ENCODE measurements around the gene EIPR1. TPM values are rescaled to one million over a fixed set of nuclear protein-coding genes. Genes with fewer than 3 reads are reported as not detected.

The EIPR1 gene
- total and polyA plus RNA-seq, 2 experiments from 2014 or later, result 17.4 to 46.3 TPM

DNA sequence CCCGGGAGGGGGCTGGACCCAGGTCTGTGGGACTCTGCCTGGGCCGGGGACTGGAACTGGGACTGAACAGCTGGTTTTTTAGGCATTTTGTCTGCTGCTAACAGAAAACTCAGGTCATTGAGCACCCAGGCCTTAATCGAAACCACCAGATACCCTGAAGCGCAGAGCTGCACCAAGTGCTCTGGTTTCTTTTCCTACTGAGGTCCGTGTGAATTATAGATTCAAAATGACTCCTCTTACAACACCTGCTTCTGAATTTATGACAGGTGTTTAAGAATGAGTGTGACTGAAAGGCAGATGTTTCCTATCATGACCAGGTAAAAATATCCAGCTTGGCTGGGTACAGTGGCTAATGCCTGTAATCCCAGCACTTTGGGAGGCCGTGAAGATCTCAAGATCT is 49.7 kb upstream of the EIPR1 start:
- no peaks in the 10 kb centered on the region for H3K9me3 Mint-ChIP-seq
- Histone ChIP-seq H4K20me1 (replicated peaks; ENCODE audit: insufficient read depth) (0 out of 2 replicates have a peak, but pooled peaks cover 8% of the 10 kb centered on the region), H3F3A (replicated peaks; ENCODE audit: low read depth) (no peaks in the 10 kb centered on the region), H3K9me2 (ENCODE audit: insufficient read depth) (no peaks in the 10 kb centered on the region), H3K4me2 (no peak overlapping the region), H3K27me3 (ENCODE audit: insufficient read depth) (no peaks in the 10 kb centered on the region), H3K36me3 (ENCODE audit: insufficient read depth) (peaks cover 13% of the 10 kb centered on the region), H3K79me2 (replicated peaks; ENCODE audit: insufficient read depth) (no peaks in the 10 kb centered on the region), H3K4me3 (no peak overlapping the region), H3K27ac (ENCODE audit: low read depth) (no peak overlapping the region), H3K4me1 (ENCODE audit: insufficient read depth) (no peaks in the 10 kb centered on the region), H2AFZ (no peak overlapping the region)
- H3K4me3 Mint-ChIP-seq, result no peak overlapping the region
- H3K4me1 Mint-ChIP-seq, result no peaks in the 10 kb centered on the region
- H3K27ac Mint-ChIP-seq, result no peak overlapping the region
- no peaks in the 10 kb centered on the region for H3K27me3 Mint-ChIP-seq (ENCODE audit: insufficient read depth, low read depth, poor library complexity)
- H3K36me3 Mint-ChIP-seq (ENCODE audit: low read depth), result peaks cover 26% of the 10 kb centered on the region
- DNase-seq (ENCODE audit: low spot score), result no peak
- TF ChIP-seq ZNF331 (CRISPR knock-in tag; IDR thresholded peaks at IDR 0.05; ENCODE audit: low read depth) (no peak), POLR2AphosphoS5 (IDR thresholded peaks at IDR 0.05; ENCODE audit: low read depth) (no peak), CREB1 (CRISPR knock-in tag; IDR thresholded peaks at IDR 0.05; ENCODE audit: low read depth) (no peak), JUNB (IDR thresholded peaks at IDR 0.05; ENCODE audit: unreplicated experiment) (no peak), EZH2 (IDR thresholded peaks at IDR 0.05; ENCODE audit: low read depth, unreplicated experiment) (no peak), EZH2phosphoT487 (IDR thresholded peaks at IDR 0.05; ENCODE audit: unreplicated experiment) (no peak), ZNF114 (CRISPR knock-in tag; IDR thresholded peaks at IDR 0.05) (no peak), STAT1 (IDR thresholded peaks at IDR 0.05; ENCODE audit: unreplicated experiment) (no peak)
- TF ChIP-seq, protein P1, sequence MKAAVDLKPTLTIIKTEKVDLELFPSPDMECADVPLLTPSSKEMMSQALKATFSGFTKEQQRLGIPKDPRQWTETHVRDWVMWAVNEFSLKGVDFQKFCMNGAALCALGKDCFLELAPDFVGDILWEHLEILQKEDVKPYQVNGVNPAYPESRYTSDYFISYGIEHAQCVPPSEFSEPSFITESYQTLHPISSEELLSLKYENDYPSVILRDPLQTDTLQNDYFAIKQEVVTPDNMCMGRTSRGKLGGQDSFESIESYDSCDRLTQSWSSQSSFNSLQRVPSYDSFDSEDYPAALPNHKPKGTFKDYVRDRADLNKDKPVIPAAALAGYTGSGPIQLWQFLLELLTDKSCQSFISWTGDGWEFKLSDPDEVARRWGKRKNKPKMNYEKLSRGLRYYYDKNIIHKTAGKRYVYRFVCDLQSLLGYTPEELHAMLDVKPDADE (IDR thresholded peaks at IDR 0.05), result no peak
- TF ChIP-seq, protein P2, sequence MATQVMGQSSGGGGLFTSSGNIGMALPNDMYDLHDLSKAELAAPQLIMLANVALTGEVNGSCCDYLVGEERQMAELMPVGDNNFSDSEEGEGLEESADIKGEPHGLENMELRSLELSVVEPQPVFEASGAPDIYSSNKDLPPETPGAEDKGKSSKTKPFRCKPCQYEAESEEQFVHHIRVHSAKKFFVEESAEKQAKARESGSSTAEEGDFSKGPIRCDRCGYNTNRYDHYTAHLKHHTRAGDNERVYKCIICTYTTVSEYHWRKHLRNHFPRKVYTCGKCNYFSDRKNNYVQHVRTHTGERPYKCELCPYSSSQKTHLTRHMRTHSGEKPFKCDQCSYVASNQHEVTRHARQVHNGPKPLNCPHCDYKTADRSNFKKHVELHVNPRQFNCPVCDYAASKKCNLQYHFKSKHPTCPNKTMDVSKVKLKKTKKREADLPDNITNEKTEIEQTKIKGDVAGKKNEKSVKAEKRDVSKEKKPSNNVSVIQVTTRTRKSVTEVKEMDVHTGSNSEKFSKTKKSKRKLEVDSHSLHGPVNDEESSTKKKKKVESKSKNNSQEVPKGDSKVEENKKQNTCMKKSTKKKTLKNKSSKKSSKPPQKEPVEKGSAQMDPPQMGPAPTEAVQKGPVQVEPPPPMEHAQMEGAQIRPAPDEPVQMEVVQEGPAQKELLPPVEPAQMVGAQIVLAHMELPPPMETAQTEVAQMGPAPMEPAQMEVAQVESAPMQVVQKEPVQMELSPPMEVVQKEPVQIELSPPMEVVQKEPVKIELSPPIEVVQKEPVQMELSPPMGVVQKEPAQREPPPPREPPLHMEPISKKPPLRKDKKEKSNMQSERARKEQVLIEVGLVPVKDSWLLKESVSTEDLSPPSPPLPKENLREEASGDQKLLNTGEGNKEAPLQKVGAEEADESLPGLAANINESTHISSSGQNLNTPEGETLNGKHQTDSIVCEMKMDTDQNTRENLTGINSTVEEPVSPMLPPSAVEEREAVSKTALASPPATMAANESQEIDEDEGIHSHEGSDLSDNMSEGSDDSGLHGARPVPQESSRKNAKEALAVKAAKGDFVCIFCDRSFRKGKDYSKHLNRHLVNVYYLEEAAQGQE (IDR thresholded peaks at IDR 0.05; ENCODE audit: unreplicated experiment), result no peak
- TF ChIP-seq, protein P3, sequence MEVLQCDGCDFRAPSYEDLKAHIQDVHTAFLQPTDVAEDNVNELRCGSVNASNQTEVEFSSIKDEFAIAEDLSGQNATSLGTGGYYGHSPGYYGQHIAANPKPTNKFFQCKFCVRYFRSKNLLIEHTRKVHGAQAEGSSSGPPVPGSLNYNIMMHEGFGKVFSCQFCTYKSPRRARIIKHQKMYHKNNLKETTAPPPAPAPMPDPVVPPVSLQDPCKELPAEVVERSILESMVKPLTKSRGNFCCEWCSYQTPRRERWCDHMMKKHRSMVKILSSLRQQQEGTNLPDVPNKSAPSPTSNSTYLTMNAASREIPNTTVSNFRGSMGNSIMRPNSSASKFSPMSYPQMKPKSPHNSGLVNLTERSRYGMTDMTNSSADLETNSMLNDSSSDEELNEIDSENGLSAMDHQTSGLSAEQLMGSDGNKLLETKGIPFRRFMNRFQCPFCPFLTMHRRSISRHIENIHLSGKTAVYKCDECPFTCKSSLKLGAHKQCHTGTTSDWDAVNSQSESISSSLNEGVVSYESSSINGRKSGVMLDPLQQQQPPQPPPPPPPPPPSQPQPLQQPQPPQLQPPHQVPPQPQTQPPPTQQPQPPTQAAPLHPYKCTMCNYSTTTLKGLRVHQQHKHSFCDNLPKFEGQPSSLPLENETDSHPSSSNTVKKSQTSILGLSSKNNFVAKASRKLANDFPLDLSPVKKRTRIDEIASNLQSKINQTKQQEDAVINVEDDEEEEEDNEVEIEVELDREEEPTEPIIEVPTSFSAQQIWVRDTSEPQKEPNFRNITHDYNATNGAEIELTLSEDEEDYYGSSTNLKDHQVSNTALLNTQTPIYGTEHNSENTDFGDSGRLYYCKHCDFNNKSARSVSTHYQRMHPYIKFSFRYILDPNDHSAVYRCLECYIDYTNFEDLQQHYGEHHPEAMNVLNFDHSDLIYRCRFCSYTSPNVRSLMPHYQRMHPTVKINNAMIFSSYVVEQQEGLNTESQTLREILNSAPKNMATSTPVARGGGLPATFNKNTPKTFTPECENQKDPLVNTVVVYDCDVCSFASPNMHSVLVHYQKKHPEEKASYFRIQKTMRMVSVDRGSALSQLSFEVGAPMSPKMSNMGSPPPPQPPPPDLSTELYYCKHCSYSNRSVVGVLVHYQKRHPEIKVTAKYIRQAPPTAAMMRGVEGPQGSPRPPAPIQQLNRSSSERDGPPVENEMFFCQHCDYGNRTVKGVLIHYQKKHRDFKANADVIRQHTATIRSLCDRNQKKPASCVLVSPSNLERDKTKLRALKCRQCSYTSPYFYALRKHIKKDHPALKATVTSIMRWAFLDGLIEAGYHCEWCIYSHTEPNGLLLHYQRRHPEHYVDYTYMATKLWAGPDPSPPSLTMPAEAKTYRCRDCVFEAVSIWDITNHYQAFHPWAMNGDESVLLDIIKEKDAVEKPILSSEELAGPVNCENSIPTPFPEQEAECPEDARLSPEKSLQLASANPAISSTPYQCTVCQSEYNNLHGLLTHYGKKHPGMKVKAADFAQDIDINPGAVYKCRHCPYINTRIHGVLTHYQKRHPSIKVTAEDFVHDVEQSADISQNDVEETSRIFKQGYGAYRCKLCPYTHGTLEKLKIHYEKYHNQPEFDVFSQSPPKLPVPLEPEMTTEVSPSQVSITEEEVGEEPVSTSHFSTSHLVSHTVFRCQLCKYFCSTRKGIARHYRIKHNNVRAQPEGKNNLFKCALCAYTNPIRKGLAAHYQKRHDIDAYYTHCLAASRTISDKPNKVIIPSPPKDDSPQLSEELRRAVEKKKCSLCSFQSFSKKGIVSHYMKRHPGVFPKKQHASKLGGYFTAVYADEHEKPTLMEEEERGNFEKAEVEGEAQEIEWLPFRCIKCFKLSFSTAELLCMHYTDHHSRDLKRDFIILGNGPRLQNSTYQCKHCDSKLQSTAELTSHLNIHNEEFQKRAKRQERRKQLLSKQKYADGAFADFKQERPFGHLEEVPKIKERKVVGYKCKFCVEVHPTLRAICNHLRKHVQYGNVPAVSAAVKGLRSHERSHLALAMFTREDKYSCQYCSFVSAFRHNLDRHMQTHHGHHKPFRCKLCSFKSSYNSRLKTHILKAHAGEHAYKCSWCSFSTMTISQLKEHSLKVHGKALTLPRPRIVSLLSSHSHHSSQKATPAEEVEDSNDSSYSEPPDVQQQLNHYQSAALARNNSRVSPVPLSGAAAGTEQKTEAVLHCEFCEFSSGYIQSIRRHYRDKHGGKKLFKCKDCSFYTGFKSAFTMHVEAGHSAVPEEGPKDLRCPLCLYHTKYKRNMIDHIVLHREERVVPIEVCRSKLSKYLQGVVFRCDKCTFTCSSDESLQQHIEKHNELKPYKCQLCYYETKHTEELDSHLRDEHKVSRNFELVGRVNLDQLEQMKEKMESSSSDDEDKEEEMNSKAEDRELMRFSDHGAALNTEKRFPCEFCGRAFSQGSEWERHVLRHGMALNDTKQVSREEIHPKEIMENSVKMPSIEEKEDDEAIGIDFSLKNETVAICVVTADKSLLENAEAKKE (CRISPR knock-in tag; IDR thresholded peaks at IDR 0.05), result no peak
- TF ChIP-seq, protein P4, sequence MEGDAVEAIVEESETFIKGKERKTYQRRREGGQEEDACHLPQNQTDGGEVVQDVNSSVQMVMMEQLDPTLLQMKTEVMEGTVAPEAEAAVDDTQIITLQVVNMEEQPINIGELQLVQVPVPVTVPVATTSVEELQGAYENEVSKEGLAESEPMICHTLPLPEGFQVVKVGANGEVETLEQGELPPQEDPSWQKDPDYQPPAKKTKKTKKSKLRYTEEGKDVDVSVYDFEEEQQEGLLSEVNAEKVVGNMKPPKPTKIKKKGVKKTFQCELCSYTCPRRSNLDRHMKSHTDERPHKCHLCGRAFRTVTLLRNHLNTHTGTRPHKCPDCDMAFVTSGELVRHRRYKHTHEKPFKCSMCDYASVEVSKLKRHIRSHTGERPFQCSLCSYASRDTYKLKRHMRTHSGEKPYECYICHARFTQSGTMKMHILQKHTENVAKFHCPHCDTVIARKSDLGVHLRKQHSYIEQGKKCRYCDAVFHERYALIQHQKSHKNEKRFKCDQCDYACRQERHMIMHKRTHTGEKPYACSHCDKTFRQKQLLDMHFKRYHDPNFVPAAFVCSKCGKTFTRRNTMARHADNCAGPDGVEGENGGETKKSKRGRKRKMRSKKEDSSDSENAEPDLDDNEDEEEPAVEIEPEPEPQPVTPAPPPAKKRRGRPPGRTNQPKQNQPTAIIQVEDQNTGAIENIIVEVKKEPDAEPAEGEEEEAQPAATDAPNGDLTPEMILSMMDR (conservative IDR thresholded peaks at IDR 0.05; ENCODE audit: low read depth in 2 of 2), result no peak
- ATAC-seq, result no peak
